ENCODE measurements around the gene EPS15. TPM values are rescaled to one million over a fixed set of nuclear protein-coding genes. Genes with fewer than 3 reads are reported as not detected.

Gene EPS15
- total and polyA plus RNA-seq, 2 of the 13 experiments (the other 11 are each of a cell fraction or from before 2014, with no cell fraction given) = 14.3 to 19.3 TPM

GRCh38 chr1:51518033-51518585 is 957 bp downstream of the EPS15 start (continued):
- TF ChIP-seq ZBTB43 (CRISPR knock-in tag; conservative IDR thresholded peaks at IDR 0.05) (no peak), THAP7 (CRISPR knock-in tag; IDR thresholded peaks at IDR 0.05) (peak; percentile 59; the same call in 1 of the 2 replicates), GABPA (IDR thresholded peaks at IDR 0.05; ENCODE audit: low read depth, low read length) (no peak), GABPA (CRISPR knock-in tag; IDR thresholded peaks at IDR 0.05; ENCODE audit: low read depth) (0 out of 2 replicates have a peak, but pooled peaks have one; percentile 29), ZBTB40 (IDR thresholded peaks at IDR 0.05) (no peak), ZBTB40 (CRISPR knock-in tag; IDR thresholded peaks at IDR 0.05) (peak; percentile 36; the same call in 1 of the 2 replicates), ZNF792 (CRISPR knock-in tag; IDR thresholded peaks at IDR 0.05) (0 out of 2 replicates have a peak, but pooled peaks have one; percentile 20)
